CD14-positive monocyte (primary cell): Measurements from ENCODE around the gene MRPL23. TPM values are rescaled to one million over a fixed set of nuclear protein-coding genes. Genes with fewer than 3 reads are reported as not detected.

Experiments used
- DNase-seq, 3 donors: peaks; one replicate each; pipeline ENCODE4 v3.0.0-alpha.2; 2011 to 2022
- H2AFZ ChIP-seq: 2 replicates; pipeline ENCODE4 v1.6.0; 2012; ENCODE audit warnings: mild to moderate bottlenecking, low read depth, low read length, inconsistent platforms; ENCODE audit not compliant: insufficient read depth, poor library complexity, severe bottlenecking
- H3K27ac ChIP-seq, 2 donors: 1 replicate in 1 of 2; 2 replicates in 1 of 2; pipeline ENCODE4 v1.5.1; 2012 to 2013; ENCODE audit warnings: low read length in 2 of 2, control low read depth in 1 of 2, inconsistent platforms in 1 of 2, low read depth in 1 of 2, mild to moderate bottlenecking in 1 of 2
- H3K27me3 ChIP-seq, 2 donors: one replicate each; pipeline versions ENCODE4 v1.6.0 to v1.6.1; 2011 to 2013; ENCODE audit warnings: low read length in 2 of 2; ENCODE audit not compliant: control insufficient read depth in 2 of 2, insufficient read depth in 2 of 2
- H3K36me3 ChIP-seq, 2 donors: replicated peaks in 1 of 2; 1 replicate in 1 of 2; 2 replicates in 1 of 2; pipeline versions ENCODE4 v1.5.1 to v1.6.1; 2012 to 2013; ENCODE audit warnings: low read length in 2 of 2, control low read depth in 1 of 2, inconsistent platforms in 1 of 2, mild to moderate bottlenecking in 1 of 2; ENCODE audit not compliant: insufficient read depth in 2 of 2, control insufficient read depth in 1 of 2
- H3K4me1 ChIP-seq, 2 donors: 1 replicate in 1 of 2; 2 replicates in 1 of 2; pipeline versions ENCODE4 v1.5.1 to v1.6.1; 2012 to 2013; ENCODE audit warnings: low read length in 2 of 2, control low read depth in 1 of 2, inconsistent platforms in 1 of 2, mild to moderate bottlenecking in 1 of 2, moderate library complexity in 1 of 2; ENCODE audit not compliant: insufficient read depth in 2 of 2, control insufficient read depth in 1 of 2
- H3K4me2 ChIP-seq: replicated peaks from 2 replicates; pipeline ENCODE3; 2012; ENCODE audit warnings: low read length, moderate library complexity, mild to moderate bottlenecking; ENCODE audit not compliant: poor library complexity, severe bottlenecking; ENCODE audit errors: extremely low read depth
- H3K4me3 ChIP-seq, 3 experiments: fragments of 200-600 bp in 1 of 3; sonication (generic) in 1 of 3; replicated peaks in 1 of 3; 1 replicate in 2 of 3; 2 replicates in 1 of 3; pipeline ENCODE4 v1.5.1; 2011 to 2013; ENCODE audit warnings: low read length in 3 of 3, mild to moderate bottlenecking in 3 of 3, control low read depth in 2 of 3, low read depth in 2 of 3, inconsistent platforms in 1 of 3, moderate library complexity in 1 of 3
- H3K79me2 ChIP-seq: 2 replicates; pipeline ENCODE4 v1.6.0; 2012; ENCODE audit warnings: mild to moderate bottlenecking, control low read depth, inconsistent platforms, low read length, moderate library complexity; ENCODE audit not compliant: insufficient read depth
- H3K9ac ChIP-seq: 2 replicates; pipeline ENCODE4 v1.6.0; 2017; ENCODE audit warnings: low read length, mild to moderate bottlenecking; ENCODE audit not compliant: insufficient read depth, poor library complexity, severe bottlenecking
- H3K9me3 ChIP-seq, 2 donors: replicated peaks in 1 of 2; 1 replicate in 1 of 2; 2 replicates in 1 of 2; pipeline versions ENCODE4 v1.5.1 to v1.6.1; 2012 to 2013; ENCODE audit warnings: low read length in 2 of 2, control low read depth in 1 of 2; ENCODE audit not compliant: control insufficient read depth in 1 of 2, insufficient read depth in 1 of 2
- H4K20me1 ChIP-seq: 2 replicates; pipeline ENCODE4 v1.6.0; 2012; ENCODE audit warnings: mild to moderate bottlenecking, low read length, control low read depth, moderate library complexity; ENCODE audit not compliant: insufficient read depth
- H3K27ac Mint-ChIP-seq, 7 donors: one replicate each; pipeline ENCODE4 v1.8.0; 2020; ENCODE audit warnings: mild to moderate bottlenecking in 7 of 7, mixed read lengths in 7 of 7, moderate library complexity in 6 of 7, inconsistent platforms in 2 of 7
- H3K27me3 Mint-ChIP-seq, 3 donors: one replicate each; pipeline ENCODE4 v1.8.0; 2021 to 2022; ENCODE audit warnings: low read depth in 3 of 3, mild to moderate bottlenecking in 3 of 3, mixed read lengths in 3 of 3, moderate library complexity in 3 of 3, inconsistent platforms in 1 of 3
- H3K36me3 Mint-ChIP-seq, 2 donors: one replicate each; pipeline ENCODE4 v1.8.0; 2020; ENCODE audit warnings: mixed read lengths in 2 of 2, inconsistent platforms in 1 of 2, mild to moderate bottlenecking in 1 of 2
- H3K4me1 Mint-ChIP-seq: one replicate; pipeline ENCODE4 v1.8.0; 2020; ENCODE audit warnings: mild to moderate bottlenecking, mixed read lengths
- H3K4me3 Mint-ChIP-seq, 2 donors: one replicate each; pipeline ENCODE4 v1.8.0; 2020; ENCODE audit warnings: mild to moderate bottlenecking in 2 of 2, mixed read lengths in 2 of 2, moderate library complexity in 1 of 2
- H3K9me3 Mint-ChIP-seq, 7 donors: one replicate each; pipeline ENCODE4 v1.8.0; 2020 to 2022; ENCODE audit warnings: mixed read lengths in 7 of 7, mild to moderate bottlenecking in 6 of 7, moderate library complexity in 6 of 7, inconsistent platforms in 2 of 7
- WGBS: methylation state at CpG from one replicate; pipeline ENCODE4 v1.1.5; 2013; ENCODE audit warnings: missing lambda C conversion rate; ENCODE audit not compliant: insufficient coverage; 5-methylcytosine and 5-hydroxymethylcytosine counted together
- intact Hi-C, 2 donors: fragments of 100-400 bp; cut with micrococcal nuclease; formaldehyde crosslinking; loops; one replicate each; pipeline versions ENCODE4 v1.15.0 to v1.15.1; 2023
- polyA plus RNA-seq, 3 donors: library from polyadenylated mRNA; depleted of rRNA in 1 of 3; unstranded in 2 of 3; stranded (reverse) in 1 of 3; fragments of 300-500 nt in 2 of 3; fragments of >200 nt in 1 of 3; fragmentation: Illumina TruSeq in 2 of 3; gene quantifications; 1 replicate in 2 of 3; 2 replicates in 1 of 3; pipeline ENCODE4 v1.2.3, GENCODE V29; 2012 to 2021
- TF ChIP-seq, protein P1 (sequence below): fragments of 200-600 bp; IDR thresholded peaks from one replicate; pipeline ENCODE4 v1.8.0; 2022; ENCODE audit warnings: antibody characterized with exemption, mild to moderate bottlenecking

The MRPL23 gene
- polyA plus RNA-seq, 3 donors, result 19.3 to 109 (median 51.1) TPM

DNA sequence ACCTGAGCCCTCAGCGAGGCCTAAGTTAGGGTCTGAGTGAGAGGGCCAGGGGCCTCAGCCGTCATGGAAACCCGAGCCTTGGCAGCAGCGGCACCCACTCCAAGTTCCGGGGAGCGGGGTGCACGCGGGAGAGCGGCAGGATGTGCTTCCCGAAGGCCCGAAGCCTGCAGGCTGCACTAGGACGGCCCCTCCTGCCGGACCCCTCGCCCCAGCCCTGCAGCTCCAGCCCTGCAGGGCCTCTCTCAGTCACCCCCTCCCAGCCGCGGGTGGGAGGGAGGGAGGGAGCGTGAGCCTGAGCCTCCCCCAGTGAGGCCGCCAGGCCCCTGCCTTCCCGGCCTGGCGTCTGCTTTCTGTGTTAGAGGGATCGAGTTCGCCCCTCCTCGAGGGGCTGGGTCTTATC, 22.6 kb downstream of the MRPL23 start:
- DNase-seq, result no peak
- no peaks in the 10 kb centered on the region for H3K4me1 ChIP-seq
- H3K4me3 ChIP-seq, result no peak overlapping the region
- intact Hi-C loops, result no loop called here
- H3K4me2 ChIP-seq, result no peak overlapping the region
- Mint-ChIP-seq H3K4me1 (no peaks in the 10 kb centered on the region), H3K27ac (no peak overlapping the region), H3K27me3 (peaks cover 0 to 2% (median 0%) of the 10 kb centered on the region in 3 donors), H3K9me3 (no peaks in the 10 kb centered on the region), H3K4me3 (no peak overlapping the region), H3K36me3 (no peaks in the 10 kb centered on the region)
- no peaks in the 10 kb centered on the region for H4K20me1 ChIP-seq
- H3K9me3 ChIP-seq, result no peaks in the 10 kb centered on the region
- WGBS, result no CpG with 5 or more reads among the region's 23 CpGs
- H3K36me3 ChIP-seq, result no peaks in the 10 kb centered on the region
- no peak overlapping the region for H3K27ac ChIP-seq
- no peak overlapping the region for H2AFZ ChIP-seq
- TF ChIP-seq, protein P1, sequence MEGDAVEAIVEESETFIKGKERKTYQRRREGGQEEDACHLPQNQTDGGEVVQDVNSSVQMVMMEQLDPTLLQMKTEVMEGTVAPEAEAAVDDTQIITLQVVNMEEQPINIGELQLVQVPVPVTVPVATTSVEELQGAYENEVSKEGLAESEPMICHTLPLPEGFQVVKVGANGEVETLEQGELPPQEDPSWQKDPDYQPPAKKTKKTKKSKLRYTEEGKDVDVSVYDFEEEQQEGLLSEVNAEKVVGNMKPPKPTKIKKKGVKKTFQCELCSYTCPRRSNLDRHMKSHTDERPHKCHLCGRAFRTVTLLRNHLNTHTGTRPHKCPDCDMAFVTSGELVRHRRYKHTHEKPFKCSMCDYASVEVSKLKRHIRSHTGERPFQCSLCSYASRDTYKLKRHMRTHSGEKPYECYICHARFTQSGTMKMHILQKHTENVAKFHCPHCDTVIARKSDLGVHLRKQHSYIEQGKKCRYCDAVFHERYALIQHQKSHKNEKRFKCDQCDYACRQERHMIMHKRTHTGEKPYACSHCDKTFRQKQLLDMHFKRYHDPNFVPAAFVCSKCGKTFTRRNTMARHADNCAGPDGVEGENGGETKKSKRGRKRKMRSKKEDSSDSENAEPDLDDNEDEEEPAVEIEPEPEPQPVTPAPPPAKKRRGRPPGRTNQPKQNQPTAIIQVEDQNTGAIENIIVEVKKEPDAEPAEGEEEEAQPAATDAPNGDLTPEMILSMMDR, result no peak
- no peaks in the 10 kb centered on the region for H3K79me2 ChIP-seq
- no peaks in the 10 kb centered on the region for H3K27me3 ChIP-seq
- no peak overlapping the region for H3K9ac ChIP-seq

DNA sequence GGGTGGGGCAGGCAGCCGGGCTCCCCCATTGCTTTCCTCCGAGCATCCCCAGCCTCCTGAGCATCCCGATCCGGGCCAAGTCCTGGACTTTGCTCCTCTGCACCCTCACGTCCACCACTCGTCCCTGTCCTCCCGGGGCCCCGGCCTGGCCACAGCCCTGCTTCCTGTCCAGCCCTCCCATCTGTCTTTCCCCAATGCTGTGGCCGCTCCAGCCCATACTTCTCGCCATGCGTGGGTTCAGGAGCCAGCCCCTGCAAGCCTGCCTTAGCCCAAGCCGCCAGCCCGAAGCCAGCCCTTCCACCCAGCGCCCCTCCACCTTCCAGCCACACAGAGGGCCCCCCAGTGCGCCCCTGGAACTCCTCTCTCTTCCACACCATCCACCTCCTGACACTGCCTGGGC, 23.8 kb downstream of the MRPL23 start:
- no peaks in the 10 kb centered on the region for H3K4me1 Mint-ChIP-seq
- H3K79me2 ChIP-seq, result no peaks in the 10 kb centered on the region
- no peaks in the 10 kb centered on the region for H3K9me3 Mint-ChIP-seq
- no peak overlapping the region for H3K9ac ChIP-seq
- H3K4me3 ChIP-seq, result no peak overlapping the region
- H3K9me3 ChIP-seq, result no peaks in the 10 kb centered on the region
- H3K27me3 ChIP-seq, result no peaks in the 10 kb centered on the region
- WGBS, result no CpG with 5 or more reads among the region's 15 CpGs
- no peaks in the 10 kb centered on the region for H3K4me1 ChIP-seq
- H3K27me3 Mint-ChIP-seq, result peaks cover 0 to 2% (median 0%) of the 10 kb centered on the region in 3 donors
- H3K27ac Mint-ChIP-seq, result no peak overlapping the region
- H3K27ac ChIP-seq, result no peak overlapping the region
- no peaks in the 10 kb centered on the region for H4K20me1 ChIP-seq
- H3K36me3 Mint-ChIP-seq, result no peaks in the 10 kb centered on the region
- no peak overlapping the region for H3K4me2 ChIP-seq
- H3K36me3 ChIP-seq, result no peaks in the 10 kb centered on the region
- intact Hi-C loops, result no loop called here
- peak overlapping the region in 1 of 2 donors; percentile 9 for H3K4me3 Mint-ChIP-seq
- H2AFZ ChIP-seq, result no peak overlapping the region
- TF ChIP-seq, protein P1, result no peak
- no peak for DNase-seq
